Prostate gland (tissue), 2 donors: ENCODE data around the gene NUDT5.

Experiments used
- CTCF ChIP-seq, 4 experiments: fragments of 200-600 bp in 2 of 4; fragments of 450-650 bp in 2 of 4; sonication (generic) in 2 of 4; IDR thresholded peaks; 1 replicate in 3 of 4; 2 replicates in 1 of 4; pipeline ENCODE4 v1.5.1; 2016 to 2019; ENCODE audit warnings: antibody characterized with exemption in 4 of 4, mild to moderate bottlenecking in 2 of 4, moderate library complexity in 2 of 4
- POLR2AphosphoS5 ChIP-seq: sonication (generic); formaldehyde crosslinking; IDR thresholded peaks from one replicate; pipeline ENCODE4 v1.6.1; 2017; ENCODE audit warnings: antibody characterized with exemption

- TF ChIP-seq POLR2AphosphoS5 (no peak), CTCF (IDR thresholded peaks at IDR 0.05) (no peak)
These were observed 25.9 kb upstream of the NUDT5 start for GRCh38 chr10:12221323-12222298.
